Peyer's patch (tissue), 4 donors: ENCODE data around the gene KRT35. TPM values are rescaled to one million over a fixed set of nuclear protein-coding genes. Genes with fewer than 3 reads are reported as not detected.

Source experiments
- DNase-seq, 3 donors: peaks; one replicate each; pipeline ENCODE4 v3.0.0-alpha.2; 2017 to 2019
- H3K27ac ChIP-seq, 4 donors: fragments of 200-600 bp; sonication (generic); one replicate each; pipeline ENCODE4 v1.5.1; 2016 to 2019
- H3K27me3 ChIP-seq, 2 donors: fragments of 200-600 bp; sonication (generic); one replicate each; pipeline ENCODE4 v1.5.1; 2019
- H3K36me3 ChIP-seq, 3 donors: fragments of 200-600 bp; sonication (generic); one replicate each; pipeline ENCODE4 v1.5.1; 2016 to 2019
- H3K4me1 ChIP-seq, 4 donors: fragments of 200-600 bp; sonication (generic); one replicate each; pipeline ENCODE4 v1.5.1; 2016 to 2019
- H3K4me3 ChIP-seq, 4 donors: fragments of 200-600 bp; sonication (generic); 1 replicate in 3 of 4; 2 replicates in 1 of 4; pipeline ENCODE4 v1.5.1; 2016 to 2019; ENCODE audit warnings: mild to moderate bottlenecking in 1 of 4
- H3K9me3 ChIP-seq, 4 donors: fragments of 200-600 bp; sonication (generic); one replicate each; pipeline ENCODE4 v1.5.1; 2016 to 2019; ENCODE audit warnings: mild to moderate bottlenecking in 1 of 4
- POLR2A ChIP-seq, 2 donors: fragments of 450-650 bp; IDR thresholded peaks; one replicate each; pipeline ENCODE4 v1.5.1; 2017; ENCODE audit warnings: antibody characterized with exemption in 2 of 2, mild to moderate bottlenecking in 2 of 2, moderate library complexity in 2 of 2
- total RNA-seq, 4 donors: library from RNA; depleted of rRNA; stranded (reverse); fragments of >200 nt; gene quantifications; one replicate each; pipeline ENCODE4 v1.1.0, GENCODE V29; 2016
- TF ChIP-seq, protein P1 (sequence below), 6 experiments: fragments of 450-650 bp in 4 of 6; fragments of 200-600 bp in 2 of 6; sonication (generic) in 1 of 6; IDR thresholded peaks; one replicate each; pipeline ENCODE4 v1.5.1; 2017 to 2019; ENCODE audit warnings: antibody characterized with exemption in 6 of 6, mild to moderate bottlenecking in 3 of 6, moderate library complexity in 1 of 6

KRT35 gene
- total RNA-seq, 4 donors from 2014 or later, result not detected

DNA sequence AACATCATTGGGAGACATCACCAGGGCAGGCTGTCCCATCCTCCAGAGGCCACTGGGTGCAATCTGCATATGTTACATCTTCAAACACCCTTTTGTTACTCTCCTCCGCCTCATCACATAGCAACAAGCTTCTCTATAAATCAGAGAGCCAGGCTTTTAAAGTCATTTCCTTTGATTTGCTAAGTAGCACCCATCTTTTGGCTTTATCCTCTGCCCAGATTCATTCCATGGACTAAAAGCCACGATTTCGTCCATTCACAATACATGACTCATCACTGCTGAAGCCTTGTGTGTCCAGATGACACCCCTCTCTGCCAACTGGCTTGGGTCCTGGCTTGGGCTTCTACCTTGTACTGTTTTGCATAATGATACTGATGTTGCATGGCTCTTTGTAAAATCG lies 38.2 kb downstream of the KRT35 start:
- H3K4me1 ChIP-seq, result no peaks in the 10 kb centered on the region
- no peaks in the 10 kb centered on the region for H3K9me3 ChIP-seq
- no peak for DNase-seq
- no peaks in the 10 kb centered on the region for H3K36me3 ChIP-seq
- no peaks in the 10 kb centered on the region for H3K27me3 ChIP-seq
- no peak overlapping the region for H3K27ac ChIP-seq
- TF ChIP-seq, protein P1, sequence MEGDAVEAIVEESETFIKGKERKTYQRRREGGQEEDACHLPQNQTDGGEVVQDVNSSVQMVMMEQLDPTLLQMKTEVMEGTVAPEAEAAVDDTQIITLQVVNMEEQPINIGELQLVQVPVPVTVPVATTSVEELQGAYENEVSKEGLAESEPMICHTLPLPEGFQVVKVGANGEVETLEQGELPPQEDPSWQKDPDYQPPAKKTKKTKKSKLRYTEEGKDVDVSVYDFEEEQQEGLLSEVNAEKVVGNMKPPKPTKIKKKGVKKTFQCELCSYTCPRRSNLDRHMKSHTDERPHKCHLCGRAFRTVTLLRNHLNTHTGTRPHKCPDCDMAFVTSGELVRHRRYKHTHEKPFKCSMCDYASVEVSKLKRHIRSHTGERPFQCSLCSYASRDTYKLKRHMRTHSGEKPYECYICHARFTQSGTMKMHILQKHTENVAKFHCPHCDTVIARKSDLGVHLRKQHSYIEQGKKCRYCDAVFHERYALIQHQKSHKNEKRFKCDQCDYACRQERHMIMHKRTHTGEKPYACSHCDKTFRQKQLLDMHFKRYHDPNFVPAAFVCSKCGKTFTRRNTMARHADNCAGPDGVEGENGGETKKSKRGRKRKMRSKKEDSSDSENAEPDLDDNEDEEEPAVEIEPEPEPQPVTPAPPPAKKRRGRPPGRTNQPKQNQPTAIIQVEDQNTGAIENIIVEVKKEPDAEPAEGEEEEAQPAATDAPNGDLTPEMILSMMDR (IDR thresholded peaks at IDR 0.05), result no peak
- no peak for TF ChIP-seq POLR2A (IDR thresholded peaks at IDR 0.05)
- no peak overlapping the region for H3K4me3 ChIP-seq

DNA sequence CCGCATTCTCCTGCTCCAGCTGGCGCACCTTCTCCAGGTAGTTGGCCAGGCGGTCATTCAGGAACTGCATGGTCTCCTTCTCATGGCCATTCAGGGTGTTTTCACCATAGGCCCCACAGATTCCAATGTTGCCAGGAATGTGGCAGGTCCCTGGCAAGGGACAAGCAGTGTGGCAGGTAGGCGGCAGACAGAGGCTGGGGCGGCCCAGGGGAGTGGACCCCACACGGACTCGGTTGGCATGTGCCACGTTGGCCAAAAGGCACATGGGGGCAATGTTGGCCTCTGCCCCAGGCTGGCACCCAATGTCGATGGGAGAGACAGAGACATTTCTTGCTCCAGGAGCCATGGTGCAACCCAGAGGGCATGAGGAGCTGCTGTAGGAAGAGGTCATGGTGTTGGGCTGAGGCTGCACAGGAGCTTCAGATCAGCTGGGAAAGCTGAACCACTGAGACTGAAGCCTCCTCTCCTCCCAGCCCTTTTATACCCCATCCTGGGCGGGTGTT lies 40.4 kb downstream of the KRT35 start, which contains the start of gene KRT38:
Gene KRT38, minus strand, starts transcription at position 453 of the 503 bp plus-strand sequence. Its CDS starts 62 bp downstream, at position 391.
- no peak for DNase-seq
- Histone ChIP-seq H3K36me3 (no peaks in the 10 kb centered on the region), H3K4me3 (no peak within 1 kb of the TSS), H3K9me3 (no peaks in the 10 kb centered on the region), H3K27ac (no peak within 1 kb of the TSS), H3K27me3 (no peaks in the 10 kb centered on the region), H3K4me1 (no peaks in the 10 kb centered on the region)
- TF ChIP-seq, protein P1 (IDR thresholded peaks at IDR 0.05), result no peak
- TF ChIP-seq POLR2A (IDR thresholded peaks at IDR 0.05), result no peak

GRCh38 chr17:41439375-41439774 lies 41.6 kb downstream of the KRT35 start:
- Histone ChIP-seq H3K27me3 (no peaks in the 10 kb centered on the region), H3K4me3 (no peak overlapping the region), H3K9me3 (no peaks in the 10 kb centered on the region), H3K27ac (no peak overlapping the region), H3K4me1 (no peaks in the 10 kb centered on the region), H3K36me3 (no peaks in the 10 kb centered on the region)
- no peak for TF ChIP-seq POLR2A (IDR thresholded peaks at IDR 0.05)
- TF ChIP-seq, protein P1 (IDR thresholded peaks at IDR 0.05), result no peak
- DNase-seq, result no peak

DNA sequence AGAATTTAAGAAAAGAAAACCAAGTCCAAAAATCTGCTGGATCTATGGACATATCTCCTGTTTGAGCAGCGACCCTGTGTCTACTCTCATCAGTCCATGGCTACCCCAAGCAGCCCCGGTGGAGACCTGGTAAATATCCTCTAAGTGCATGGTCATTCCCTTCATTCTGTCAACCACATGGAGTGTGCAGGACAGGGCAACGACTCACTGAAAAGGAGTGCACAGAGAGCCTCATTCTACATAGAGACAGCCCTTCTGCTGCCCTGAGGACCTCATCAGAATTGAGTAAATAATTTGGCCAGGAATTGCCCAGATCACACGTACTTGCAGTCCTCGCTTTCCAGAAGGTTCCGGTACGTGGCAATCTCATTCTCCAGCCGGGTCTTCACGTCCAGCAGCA lies 43.2 kb downstream of the KRT35 start:
- H3K4me3 ChIP-seq, result no peak overlapping the region
- no peaks in the 10 kb centered on the region for H3K27me3 ChIP-seq
- H3K27ac ChIP-seq, result no peak overlapping the region
- no peaks in the 10 kb centered on the region for H3K9me3 ChIP-seq
- no peaks in the 10 kb centered on the region for H3K4me1 ChIP-seq
- no peaks in the 10 kb centered on the region for H3K36me3 ChIP-seq
- no peak for TF ChIP-seq POLR2A (IDR thresholded peaks at IDR 0.05)
- TF ChIP-seq, protein P1 (IDR thresholded peaks at IDR 0.05), result no peak
- DNase-seq, result no peak

DNA sequence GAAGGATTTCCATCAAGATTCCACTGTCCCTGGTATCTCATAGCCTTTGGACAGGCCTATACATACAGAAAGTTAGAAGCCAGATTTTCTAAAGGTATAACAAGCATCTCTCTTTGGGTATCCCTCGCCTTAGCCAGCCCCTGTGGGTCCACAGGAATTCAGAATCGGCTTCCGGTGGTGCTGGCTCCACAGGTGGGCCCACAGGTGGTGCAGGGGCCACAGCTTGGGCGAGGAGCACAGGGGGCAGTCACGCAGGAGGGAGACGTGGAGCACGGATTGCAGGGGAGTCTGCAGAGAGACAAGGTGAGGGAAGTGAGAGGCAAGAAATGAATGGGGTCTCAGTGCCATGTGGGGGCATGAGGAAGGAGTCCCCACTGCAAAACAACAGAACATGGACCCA lies 43.7 kb downstream of the KRT35 start:
- TF ChIP-seq, protein P1 (IDR thresholded peaks at IDR 0.05), result no peak
- no peak for TF ChIP-seq POLR2A (IDR thresholded peaks at IDR 0.05)
- H3K27me3 ChIP-seq, result no peaks in the 10 kb centered on the region
- H3K27ac ChIP-seq, result no peak overlapping the region
- H3K36me3 ChIP-seq, result no peaks in the 10 kb centered on the region
- H3K4me1 ChIP-seq, result no peaks in the 10 kb centered on the region
- H3K4me3 ChIP-seq, result no peak overlapping the region
- no peak for DNase-seq
- no peaks in the 10 kb centered on the region for H3K9me3 ChIP-seq

DNA sequence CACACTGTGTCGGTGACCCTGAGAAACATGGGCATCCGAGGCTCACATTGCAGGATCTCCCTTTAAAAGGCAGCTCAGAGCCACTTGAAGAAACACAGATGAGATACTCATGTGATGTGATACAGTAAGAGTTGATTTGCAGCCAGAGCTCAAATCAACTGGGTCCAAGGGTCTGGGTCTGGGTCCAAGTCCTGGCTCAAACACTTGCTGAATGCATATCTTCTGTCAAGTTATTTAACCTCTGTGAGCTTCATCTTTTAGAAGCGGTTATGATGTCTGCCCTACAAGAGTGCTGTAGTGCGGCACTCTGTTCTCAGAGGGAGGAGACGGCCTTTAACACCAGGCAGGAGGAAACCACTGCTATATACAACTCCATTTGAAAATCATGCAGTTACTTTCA lies 46.5 kb downstream of the KRT35 start:
- no peak overlapping the region for H3K4me3 ChIP-seq
- H3K36me3 ChIP-seq, result no peaks in the 10 kb centered on the region
- DNase-seq, result no peak
- H3K4me1 ChIP-seq, result no peaks in the 10 kb centered on the region
- no peaks in the 10 kb centered on the region for H3K9me3 ChIP-seq
- TF ChIP-seq, protein P1 (IDR thresholded peaks at IDR 0.05), result no peak
- TF ChIP-seq POLR2A (IDR thresholded peaks at IDR 0.05), result no peak
- H3K27ac ChIP-seq, result no peak overlapping the region
- H3K27me3 ChIP-seq, result no peaks in the 10 kb centered on the region
